A673 (cell line): ENCODE measurements around the gene DDAH1. TPM values are rescaled to one million over a fixed set of nuclear protein-coding genes. Genes with fewer than 3 reads are reported as not detected.

ENCODE experiments used
- BruUV-seq: library from RNA; stranded (reverse); fragments of 400-500 nt; replicated peaks from 2 replicates; lab custom pipeline; 2021; lab: Mats Ljungman, UMichigan
- CTCF ChIA-PET: fragments of 300-600 bp; sonication (Branson Sonifier 250); formaldehyde crosslinking; loops from one replicate; lab custom pipeline; 2022; ENCODE audit warnings: antibody characterized with exemption; lab: Charles Lee
- POLR2A ChIA-PET: fragments of 300-600 bp; sonication (Branson Sonifier 250); formaldehyde crosslinking; loops from one replicate; lab custom pipeline; 2022; ENCODE audit warnings: antibody characterized with exemption; ENCODE audit not compliant: low non-redundant PET; lab: Charles Lee
- DNase-seq: peaks from one replicate; pipeline ENCODE4 v3.0.0-alpha.2; 2015; ENCODE audit warnings: low spot score
- H3K27ac ChIP-seq: fragments of 200-600 bp; sonication (generic); 2 replicates; pipeline ENCODE4 v1.5.1; 2016; ENCODE audit warnings: mixed run types, low read depth, mild to moderate bottlenecking, mixed read lengths, antibody characterized with exemption, low read length; ENCODE audit not compliant: poor library complexity, severe bottlenecking
- H3K27me3 ChIP-seq: fragments of 200-600 bp; sonication (generic); replicated peaks from 2 replicates; pipeline ENCODE4 v1.6.1; 2017; ENCODE audit warnings: mixed run types, low read depth, mild to moderate bottlenecking, mixed read lengths, antibody characterized with exemption, low read length; ENCODE audit not compliant: insufficient read depth, poor library complexity
- H3K36me3 ChIP-seq: fragments of 200-600 bp; sonication (generic); 2 replicates; pipeline ENCODE4 v1.6.1; 2016; ENCODE audit warnings: mixed run types, mild to moderate bottlenecking, mixed read lengths, antibody characterized with exemption, low read length; ENCODE audit not compliant: insufficient read depth, poor library complexity, severe bottlenecking
- H3K4me1 ChIP-seq: fragments of 200-600 bp; sonication (generic); 2 replicates; pipeline ENCODE4 v1.6.1; 2017; ENCODE audit warnings: mixed run types, mild to moderate bottlenecking, mixed read lengths, antibody characterized with exemption, low read length; ENCODE audit not compliant: insufficient read depth, poor library complexity, severe bottlenecking
- H3K4me3 ChIP-seq: fragments of 200-600 bp; sonication (generic); 2 replicates; pipeline ENCODE4 v1.5.1; 2016; ENCODE audit warnings: low read depth, mixed run types, mild to moderate bottlenecking, mixed read lengths, low read length; ENCODE audit not compliant: poor library complexity, severe bottlenecking
- H3K9me3 ChIP-seq: fragments of 200-600 bp; sonication (generic); 2 replicates; pipeline ENCODE4 v1.6.1; 2016; ENCODE audit warnings: mixed run types, low read depth, mild to moderate bottlenecking, mixed read lengths, antibody characterized with exemption, low read length; ENCODE audit not compliant: poor library complexity, severe bottlenecking
- CTCF ChIP-seq: fragments of 300-800, 200-600 bp; sonication (generic); conservative IDR thresholded peaks from 2 replicates; pipeline ENCODE4 v1.5.1; 2017; ENCODE audit warnings: low read depth, mild to moderate bottlenecking, antibody characterized with exemption, low read length, moderate library complexity, mixed read lengths
- EZH2 ChIP-seq: fragments of 200-600 bp; sonication (generic); IDR thresholded peaks from 2 replicates; pipeline ENCODE4 v1.6.1; 2017; ENCODE audit warnings: borderline replicate concordance, low read depth, mild to moderate bottlenecking, mixed read lengths, antibody characterized with exemption, low read length; ENCODE audit not compliant: poor library complexity, severe bottlenecking
- intact Hi-C: fragments of 100-400 bp; cut with micrococcal nuclease; formaldehyde crosslinking; loops from one replicate; pipeline ENCODE4 v1.10.0; 2022; ENCODE audit not compliant: unreplicated experiment
- total RNA-seq: library from RNA; stranded (reverse); gene quantifications from 2 replicates; pipeline ENCODE4 v1.2.3, GENCODE V29; 2021

The DDAH1 gene
- total RNA-seq, 1 experiment from 2014 or later, result 32.5 TPM

- no peaks in the 10 kb centered on the region for H3K36me3 ChIP-seq
- no peak overlapping the region for H3K4me3 ChIP-seq
- no peak overlapping the region for H3K27ac ChIP-seq
- no peak for DNase-seq
- intact Hi-C loops, result no loop called here
- POLR2A ChIA-PET, result no interaction called here
- no peaks in the 10 kb centered on the region for H3K4me1 ChIP-seq
- no peaks in the 10 kb centered on the region for H3K27me3 ChIP-seq
- BruUV-seq, result no TSS peak
- no peak for TF ChIP-seq CTCF
- no peak for TF ChIP-seq EZH2
- no peaks in the 10 kb centered on the region for H3K9me3 ChIP-seq
- CTCF ChIA-PET, result no interaction called here
These were observed 36.4 kb downstream of the DDAH1 start for GRCh38 chr1:85428471-85429089.

DNA sequence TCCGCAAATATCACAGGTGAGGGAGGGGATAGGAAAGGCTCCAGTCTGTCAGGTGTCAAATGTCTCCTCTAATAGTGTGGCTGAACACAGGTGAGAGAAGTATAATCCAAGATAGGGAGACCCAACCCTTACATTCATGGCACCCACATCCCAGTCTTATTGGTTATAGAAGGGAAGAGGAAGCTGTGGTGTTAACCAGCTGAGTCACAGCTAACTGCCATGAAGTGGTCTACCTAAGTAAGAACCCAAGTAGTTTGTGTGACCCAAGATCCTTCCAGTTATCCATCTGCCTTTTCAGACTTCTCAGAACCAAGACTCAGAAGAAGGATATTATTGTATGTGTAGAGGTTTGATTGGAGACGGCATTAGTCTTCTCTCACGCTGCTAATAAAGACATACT lies 37.1 kb downstream of the DDAH1 start:
- ChIA-PET CTCF (no interaction called here), POLR2A (no interaction called here)
- TF ChIP-seq CTCF (no peak), EZH2 (no peak)
- intact Hi-C loops, result no loop called here
- H3K27me3 ChIP-seq, result no peaks in the 10 kb centered on the region
- H3K27ac ChIP-seq, result no peak overlapping the region
- H3K4me1 ChIP-seq, result no peaks in the 10 kb centered on the region
- no peak overlapping the region for H3K4me3 ChIP-seq
- no peak for DNase-seq
- H3K9me3 ChIP-seq, result no peaks in the 10 kb centered on the region
- H3K36me3 ChIP-seq, result no peaks in the 10 kb centered on the region
- no TSS peak for BruUV-seq

DNA sequence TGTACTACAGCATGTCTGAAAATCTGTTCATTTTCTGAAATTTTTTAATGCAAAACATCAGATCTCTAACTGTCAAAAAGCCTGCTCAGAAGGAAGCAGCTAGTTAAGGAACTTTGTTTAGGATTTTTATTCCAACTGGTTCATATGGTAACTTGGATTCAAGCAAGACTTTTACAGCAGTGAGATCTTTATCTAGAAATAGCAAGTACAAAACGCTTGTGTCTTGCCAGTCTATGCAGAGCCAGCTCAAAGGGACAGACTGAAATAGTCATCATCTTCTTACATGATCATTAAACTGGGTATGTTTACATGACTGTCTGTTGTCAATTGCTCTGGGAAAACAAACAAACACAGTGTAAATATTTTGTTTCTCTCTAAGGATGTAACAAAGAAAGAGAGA lies 37.6 kb downstream of the DDAH1 start:
- BruUV-seq, result no TSS peak
- Histone ChIP-seq H3K4me3 (no peak overlapping the region), H3K4me1 (no peaks in the 10 kb centered on the region), H3K27me3 (no peaks in the 10 kb centered on the region), H3K36me3 (no peaks in the 10 kb centered on the region), H3K9me3 (no peaks in the 10 kb centered on the region), H3K27ac (no peak overlapping the region)
- ChIA-PET CTCF (interaction anchor here (0.6 kb wide), 1 partner anchor 483 kb away, joined by 4 read pairs; no protein-coding TSS in a partner anchor), POLR2A (no interaction called here)
- TF ChIP-seq CTCF (no peak), EZH2 (no peak)
- no peak for DNase-seq
- intact Hi-C loops, result no loop called here
